HPDE6-E6E7 (cell line): ENCODE measurements around the gene TMEM45A.
"Not testable (repeated sequence)": the region's sequence is repeated elsewhere in the genome, so short reads cannot be mapped to it uniquely, and the experiment has no call there.

Experiments used
- DNase-seq: peaks from one replicate; pipeline ENCODE4 v3.0.0; 2011; ENCODE audit warnings: missing footprints; ENCODE audit errors: extremely low spot score

Gene TMEM45A

GRCh38 chr3:100483529-100483928, 8.9 kb upstream of the TMEM45A start:
- DNase-seq = no peak

GRCh38 chr3:100486808-100487207, 5.6 kb upstream of the TMEM45A start:
- no peak for DNase-seq

GRCh38 chr3:100489118-100489517, 3.3 kb upstream of the TMEM45A start:
- DNase-seq = no peak

- no peak for DNase-seq
Measured at GRCh38 chr3:100496711-100497261, 4.4 kb downstream of the TMEM45A start.

- DNase-seq = no peak
Measured at GRCh38 chr3:100499651-100500050, 7.2 kb downstream of the TMEM45A start.

GRCh38 chr3:100500320-100500880, 8.0 kb downstream of the TMEM45A start:
- DNase-seq = no peak

GRCh38 chr3:100503448-100503847, 11.0 kb downstream of the TMEM45A start:
- no peak for DNase-seq

GRCh38 chr3:100506355-100506754, 13.9 kb downstream of the TMEM45A start:
- no peak for DNase-seq

GRCh38 chr3:100509818-100510217, 17.4 kb downstream of the TMEM45A start:
- not testable (repeated sequence) for DNase-seq

- no peak for DNase-seq
Measured at GRCh38 chr3:100516232-100516631, 23.8 kb downstream of the TMEM45A start.

GRCh38 chr3:100516838-100517237, 24.4 kb downstream of the TMEM45A start:
- no peak for DNase-seq

GRCh38 chr3:100517276-100517675, 24.9 kb downstream of the TMEM45A start:
- no peak for DNase-seq

- DNase-seq = no peak
Measured at GRCh38 chr3:100518244-100518643, 25.8 kb downstream of the TMEM45A start.

GRCh38 chr3:100518983-100519382, 26.6 kb downstream of the TMEM45A start:
- no peak for DNase-seq

GRCh38 chr3:100521439-100521845, 29.0 kb downstream of the TMEM45A start:
- DNase-seq = no peak

- no peak for DNase-seq
Measured at GRCh38 chr3:100522125-100522524, 29.7 kb downstream of the TMEM45A start.

- DNase-seq = no peak
Measured at GRCh38 chr3:100523050-100523760, 30.8 kb downstream of the TMEM45A start.

- DNase-seq = peak; percentile 82
Measured at GRCh38 chr3:100525753-100526612, 33.6 kb downstream of the TMEM45A start.

- no peak for DNase-seq
Measured at GRCh38 chr3:100526613-100527346, 34.4 kb downstream of the TMEM45A start.

- DNase-seq = no peak
Measured at GRCh38 chr3:100527347-100527735, 34.9 kb downstream of the TMEM45A start.

GRCh38 chr3:100531093-100531492, 38.7 kb downstream of the TMEM45A start:
- DNase-seq = no peak

- DNase-seq = no peak
Measured at GRCh38 chr3:100532411-100532810, 40.0 kb downstream of the TMEM45A start.
